Thoracic aorta (tissue), 2 donors: ENCODE measurements around the gene XYLT1. TPM values are rescaled to one million over a fixed set of nuclear protein-coding genes. Genes with fewer than 3 reads are reported as not detected.
"Not testable (repeated sequence)": the region's sequence is repeated elsewhere in the genome, so short reads cannot be mapped to it uniquely, and the experiment has no call there.

Source experiments
- ATAC-seq: fragments of 150-250 bp; one replicate; pipeline ENCODE4 v1.8.0; 2017; ENCODE audit warnings: low read depth; ENCODE audit not compliant: insufficient number of reproducible peaks, low FRiP score
- DNase-seq: peaks from one replicate; pipeline ENCODE4 v3.0.0-alpha.2; 2020; ENCODE audit warnings: low spot score
- H3K27ac ChIP-seq, 2 donors: fragments of 200-600 bp; sonication (generic); 1 replicate in 1 of 2; 2 replicates in 1 of 2; pipeline ENCODE4 v1.5.1; 2016; ENCODE audit warnings: mild to moderate bottlenecking in 2 of 2, moderate library complexity in 2 of 2
- H3K27me3 ChIP-seq: fragments of 200-600 bp; sonication (generic); replicated peaks from 2 replicates; pipeline ENCODE4 v1.6.0; 2016; ENCODE audit warnings: mild to moderate bottlenecking; ENCODE audit not compliant: insufficient read depth
- H3K36me3 ChIP-seq: fragments of 200-600 bp; sonication (generic); one replicate; pipeline ENCODE4 v1.5.1; 2016
- H3K4me1 ChIP-seq, 2 donors: fragments of 200-600 bp; sonication (generic); 1 replicate in 1 of 2; 2 replicates in 1 of 2; pipeline versions ENCODE4 v1.5.1 to v1.6.0; 2016; ENCODE audit warnings: low read depth in 2 of 2, mild to moderate bottlenecking in 1 of 2; ENCODE audit not compliant: control insufficient read depth in 1 of 2
- H3K4me3 ChIP-seq: fragments of 200-600 bp; sonication (generic); 2 replicates; pipeline ENCODE4 v1.5.1; 2016; ENCODE audit warnings: mild to moderate bottlenecking
- H3K9me3 ChIP-seq: fragments of 200-600 bp; sonication (generic); 2 replicates; pipeline ENCODE4 v1.5.1; 2016
- CTCF ChIP-seq: fragments of 200-600 bp; sonication (generic); IDR thresholded peaks from one replicate; pipeline ENCODE4 v1.5.1; 2019; ENCODE audit warnings: antibody characterized with exemption
- total RNA-seq, 2 donors: library from RNA; depleted of rRNA; stranded (reverse); fragments of >200 nt; gene quantifications; one replicate each; pipeline versions ENCODE4 v1.1.0 to v1.2.3, GENCODE V29; 2016

The XYLT1 gene
- total RNA-seq, 2 donors from 2014 or later = 13.1 to 22.5 TPM

GRCh38 chr16:17488506-17488905 is 17.7 kb upstream of the XYLT1 start:
- TF ChIP-seq CTCF = no peak
- no peaks in the 10 kb centered on the region for H3K27me3 ChIP-seq
- no peak for ATAC-seq
- H3K4me3 ChIP-seq = no peak overlapping the region
- no peaks in the 10 kb centered on the region for H3K4me1 ChIP-seq
- no peak overlapping the region for H3K27ac ChIP-seq
- no peaks in the 10 kb centered on the region for H3K36me3 ChIP-seq
- H3K9me3 ChIP-seq = peaks cover 3% of the 10 kb centered on the region
- DNase-seq = no peak

GRCh38 chr16:17483351-17483750 is 12.6 kb upstream of the XYLT1 start:
- H3K36me3 ChIP-seq = no peaks in the 10 kb centered on the region
- DNase-seq = no peak
- no peak for TF ChIP-seq CTCF
- ATAC-seq = no peak
- H3K9me3 ChIP-seq = no peaks in the 10 kb centered on the region
- no peaks in the 10 kb centered on the region for H3K27me3 ChIP-seq
- H3K4me1 ChIP-seq = no peaks in the 10 kb centered on the region
- no peak overlapping the region for H3K4me3 ChIP-seq
- H3K27ac ChIP-seq = no peak overlapping the region

- not testable (repeated sequence) for H3K27me3 ChIP-seq, H3K9me3 ChIP-seq, ATAC-seq, H3K4me1 ChIP-seq, H3K27ac ChIP-seq, DNase-seq, H3K36me3 ChIP-seq, H3K4me3 ChIP-seq
Measured at GRCh38 chr16:17482341-17482740, 11.6 kb upstream of the XYLT1 start.

GRCh38 chr16:17481736-17482135 is 11.0 kb upstream of the XYLT1 start:
- no peak for TF ChIP-seq CTCF
- DNase-seq = no peak
- no peaks in the 10 kb centered on the region for H3K36me3 ChIP-seq
- H3K4me1 ChIP-seq = no peaks in the 10 kb centered on the region
- no peak overlapping the region for H3K27ac ChIP-seq
- H3K4me3 ChIP-seq = no peak overlapping the region
- H3K9me3 ChIP-seq = no peaks in the 10 kb centered on the region
- ATAC-seq = no peak
- no peaks in the 10 kb centered on the region for H3K27me3 ChIP-seq

GRCh38 chr16:17477260-17477545 is 6.4 kb upstream of the XYLT1 start:
- not testable (repeated sequence) for H3K9me3 ChIP-seq, DNase-seq, H3K36me3 ChIP-seq, H3K4me3 ChIP-seq, H3K4me1 ChIP-seq, H3K27me3 ChIP-seq, ATAC-seq, H3K27ac ChIP-seq

GRCh38 chr16:17476414-17477259 is 5.9 kb upstream of the XYLT1 start:
- DNase-seq (no peak), ATAC-seq (no peak)
- Histone ChIP-seq H3K9me3 (no peaks in the 10 kb centered on the region), H3K36me3 (no peaks in the 10 kb centered on the region), H3K4me3 (no peak overlapping the region), H3K27me3 (no peaks in the 10 kb centered on the region), H3K4me1 (peaks cover 0 to 6% of the 10 kb centered on the region in 2 donors), H3K27ac (no peak overlapping the region)
- TF ChIP-seq CTCF = peak; percentile 57
